ENCODE measurements around the gene JARID2.

DNA sequence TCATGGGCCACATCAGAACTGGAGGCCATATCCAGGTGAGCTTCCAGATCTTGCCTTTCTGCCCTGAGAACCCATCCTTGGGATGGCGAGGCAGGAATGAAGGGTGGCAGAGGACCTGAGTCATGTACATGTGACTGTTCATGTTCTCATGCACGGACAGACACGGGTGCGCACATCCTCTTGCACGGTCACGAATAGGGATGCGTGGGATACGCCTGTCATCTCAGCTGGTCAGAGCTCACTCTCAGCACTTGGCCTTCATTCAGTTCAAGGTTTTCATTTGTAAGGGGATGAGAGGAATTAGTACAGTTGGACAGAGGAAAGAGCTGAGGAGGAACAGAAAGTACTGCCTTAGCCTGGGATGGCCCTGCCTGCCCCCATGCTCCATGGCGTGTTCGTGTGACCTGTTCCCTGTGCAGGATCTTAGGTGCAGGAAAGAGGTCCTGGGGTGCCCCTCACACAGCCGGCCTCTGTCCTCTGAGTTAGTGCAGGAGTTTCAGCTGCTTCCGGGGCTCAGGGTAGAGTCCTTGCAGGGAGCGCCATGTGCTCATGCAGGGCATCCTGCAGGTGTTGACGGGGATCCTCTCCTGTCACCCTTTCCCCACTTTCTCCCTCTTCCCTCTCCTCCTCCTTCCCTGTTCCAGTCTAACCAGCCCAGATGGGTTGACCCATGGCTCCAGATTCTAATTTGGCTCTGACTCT is 243.5 kb downstream of the JARID2 start:
- TF ChIP-seq, protein P1, sequence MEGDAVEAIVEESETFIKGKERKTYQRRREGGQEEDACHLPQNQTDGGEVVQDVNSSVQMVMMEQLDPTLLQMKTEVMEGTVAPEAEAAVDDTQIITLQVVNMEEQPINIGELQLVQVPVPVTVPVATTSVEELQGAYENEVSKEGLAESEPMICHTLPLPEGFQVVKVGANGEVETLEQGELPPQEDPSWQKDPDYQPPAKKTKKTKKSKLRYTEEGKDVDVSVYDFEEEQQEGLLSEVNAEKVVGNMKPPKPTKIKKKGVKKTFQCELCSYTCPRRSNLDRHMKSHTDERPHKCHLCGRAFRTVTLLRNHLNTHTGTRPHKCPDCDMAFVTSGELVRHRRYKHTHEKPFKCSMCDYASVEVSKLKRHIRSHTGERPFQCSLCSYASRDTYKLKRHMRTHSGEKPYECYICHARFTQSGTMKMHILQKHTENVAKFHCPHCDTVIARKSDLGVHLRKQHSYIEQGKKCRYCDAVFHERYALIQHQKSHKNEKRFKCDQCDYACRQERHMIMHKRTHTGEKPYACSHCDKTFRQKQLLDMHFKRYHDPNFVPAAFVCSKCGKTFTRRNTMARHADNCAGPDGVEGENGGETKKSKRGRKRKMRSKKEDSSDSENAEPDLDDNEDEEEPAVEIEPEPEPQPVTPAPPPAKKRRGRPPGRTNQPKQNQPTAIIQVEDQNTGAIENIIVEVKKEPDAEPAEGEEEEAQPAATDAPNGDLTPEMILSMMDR (IDR thresholded peaks at IDR 0.05): no peak
- no peak for TF ChIP-seq POLR2A (IDR thresholded peaks at IDR 0.05)

All from sigmoid colon (tissue), 3 donors.